ENCODE measurements around the gene STMND1.
"Not testable (repeated sequence)": the region's sequence is repeated elsewhere in the genome, so short reads cannot be mapped to it uniquely, and the experiment has no call there.

STMND1 gene

GRCh38 chr6:17101422-17102257 is at the start of gene STMND1:
TSS of gene STMND1 (plus strand) at chr6:17102050. CDS start at chr6:17102258, 208 bp downstream.
- no peak for FAIRE-seq

DNA sequence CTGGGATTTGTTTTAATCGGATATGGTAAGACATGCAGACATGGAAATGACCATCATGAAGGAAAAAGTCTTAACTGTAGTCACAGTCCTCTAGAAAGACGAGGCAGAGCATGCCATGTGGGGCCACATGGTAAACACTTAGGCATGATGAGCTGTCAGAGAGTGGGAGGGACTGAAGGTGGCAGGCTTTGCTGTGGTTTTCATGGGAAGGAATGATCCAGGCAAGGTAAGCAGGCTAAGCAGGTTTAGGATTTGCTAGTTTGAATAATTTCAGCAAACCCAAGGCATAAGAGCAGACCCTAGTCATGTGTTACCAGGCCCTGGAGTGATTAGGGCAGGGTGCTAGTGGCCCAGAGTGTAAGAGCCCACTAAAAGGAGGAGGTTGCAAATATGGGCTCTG is 47.2 kb upstream of the STMND1 start:
- FAIRE-seq: no peak

GRCh38 chr6:17057322-17057721 is 44.5 kb upstream of the STMND1 start:
- no peak for FAIRE-seq

DNA sequence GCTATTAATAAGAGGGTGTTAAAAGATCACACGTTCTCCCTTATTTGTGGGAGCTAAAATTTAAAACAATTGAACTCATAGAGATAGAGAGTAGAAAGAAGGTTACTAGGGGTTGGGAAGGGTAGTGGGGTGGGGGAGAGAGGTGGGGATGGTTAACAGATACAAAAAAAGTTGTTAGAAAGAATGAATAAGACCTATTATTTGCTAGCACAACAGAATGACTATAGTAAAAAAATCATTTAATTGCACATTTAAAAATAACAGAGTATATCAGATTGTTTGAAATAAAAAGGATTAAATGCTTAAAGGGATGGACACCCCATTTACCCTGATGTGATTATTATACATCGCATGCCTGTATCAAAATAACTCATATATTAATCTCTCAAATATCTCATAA is 43.3 kb upstream of the STMND1 start:
- FAIRE-seq: no peak

DNA sequence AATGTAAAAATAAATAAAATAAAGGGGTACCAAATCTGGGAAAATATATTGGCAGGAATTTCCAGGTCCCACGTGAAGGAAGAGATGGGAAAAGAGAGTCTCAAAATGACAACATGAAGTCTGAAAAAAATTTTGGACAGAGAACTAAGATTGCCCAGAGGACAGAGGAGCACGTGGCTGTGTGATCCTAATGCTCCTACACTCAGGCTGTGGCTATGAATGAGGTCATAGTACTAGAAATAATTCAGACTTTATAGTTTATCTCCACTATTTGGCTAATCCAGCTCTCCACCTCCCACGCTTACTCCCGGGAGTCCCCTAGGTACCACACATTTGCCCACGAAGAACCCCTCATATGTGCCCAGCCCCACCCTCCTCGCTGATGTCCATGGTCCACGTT is 42.8 kb upstream of the STMND1 start:
- no peak for FAIRE-seq

- FAIRE-seq: no peak
These were observed 42.0 kb upstream of the STMND1 start for GRCh38 chr6:17059850-17060249.

- FAIRE-seq: no peak
These were observed 40.8 kb upstream of the STMND1 start for GRCh38 chr6:17061097-17061496.

- no peak for FAIRE-seq
These were observed 38.9 kb upstream of the STMND1 start for GRCh38 chr6:17062871-17063440.

DNA sequence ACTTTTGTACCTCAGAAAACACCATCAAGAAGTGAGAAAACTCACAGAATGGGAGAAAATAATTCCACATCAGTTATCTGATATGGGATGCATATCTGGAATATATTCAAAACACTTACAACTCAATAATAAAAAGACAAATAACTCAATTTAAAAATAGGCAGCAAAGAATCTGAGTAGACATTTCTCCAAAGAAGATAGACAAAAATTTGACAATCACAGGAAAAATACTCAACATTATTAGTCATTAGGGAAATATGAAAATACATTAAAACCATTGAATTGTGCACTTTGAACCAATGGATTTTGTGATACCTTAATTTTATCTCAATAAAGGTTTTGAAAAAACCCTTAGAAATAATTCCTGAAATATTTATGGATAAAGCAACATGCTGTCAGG is 36.9 kb upstream of the STMND1 start:
- no peak for FAIRE-seq

GRCh38 chr6:17066610-17067009 is 35.2 kb upstream of the STMND1 start:
- no peak for FAIRE-seq

- FAIRE-seq: not testable (repeated sequence)
These were observed 32.9 kb upstream of the STMND1 start for GRCh38 chr6:17068972-17069371.

GRCh38 chr6:17070400-17070799 is 31.4 kb upstream of the STMND1 start:
- not testable (repeated sequence) for FAIRE-seq

- not testable (repeated sequence) for FAIRE-seq
These were observed 28.3 kb upstream of the STMND1 start for GRCh38 chr6:17073596-17073995.

GRCh38 chr6:17081273-17081672 is 20.6 kb upstream of the STMND1 start:
- no peak for FAIRE-seq

DNA sequence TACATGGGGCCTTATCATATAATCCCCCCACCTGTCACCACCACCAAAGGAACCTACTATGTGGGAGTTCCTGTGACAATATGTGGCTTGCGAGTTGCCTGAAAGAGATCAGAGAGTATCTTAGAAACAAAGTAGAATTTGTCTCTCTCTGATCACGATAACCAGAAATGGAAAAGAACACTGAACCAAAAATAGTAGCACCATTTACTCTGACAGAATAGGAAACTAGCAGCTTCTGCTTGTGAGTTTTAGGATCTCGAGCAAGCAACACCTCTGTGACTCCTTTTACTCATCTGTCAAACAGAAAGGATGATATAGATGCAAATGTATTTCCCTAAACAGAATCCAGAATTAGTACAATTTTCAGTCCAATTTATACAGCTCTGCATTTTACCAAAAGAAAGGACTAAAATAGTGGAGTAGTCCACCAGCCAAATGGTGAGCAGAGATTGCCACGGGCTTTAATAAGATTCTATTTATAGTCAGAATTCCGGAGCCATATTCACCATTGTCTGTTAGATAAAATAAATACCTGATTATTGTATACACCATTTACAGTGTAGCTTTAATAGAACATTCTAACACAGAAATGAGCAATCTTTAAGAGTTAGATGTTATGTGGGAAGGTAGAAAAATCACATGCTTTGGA is 19.9 kb upstream of the STMND1 start:
- no peak for FAIRE-seq

DNA sequence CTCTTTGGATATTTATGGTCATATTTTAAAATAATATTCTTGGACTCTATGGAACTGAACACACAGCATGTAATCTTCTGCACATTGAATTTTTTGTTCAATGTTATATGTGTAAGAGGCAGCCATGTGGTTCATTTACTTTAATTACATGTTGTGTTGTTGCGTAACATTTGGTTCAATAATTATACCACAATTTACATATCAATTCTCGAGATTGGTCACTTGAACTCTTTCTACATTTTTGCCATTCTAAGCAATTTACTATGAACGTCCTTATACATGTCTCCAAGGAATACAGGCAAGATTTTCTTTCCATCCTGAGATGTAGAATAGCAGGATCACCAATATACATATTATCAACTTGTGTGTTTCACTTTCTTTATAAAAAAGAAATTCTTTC is 18.5 kb upstream of the STMND1 start:
- no peak for FAIRE-seq

DNA sequence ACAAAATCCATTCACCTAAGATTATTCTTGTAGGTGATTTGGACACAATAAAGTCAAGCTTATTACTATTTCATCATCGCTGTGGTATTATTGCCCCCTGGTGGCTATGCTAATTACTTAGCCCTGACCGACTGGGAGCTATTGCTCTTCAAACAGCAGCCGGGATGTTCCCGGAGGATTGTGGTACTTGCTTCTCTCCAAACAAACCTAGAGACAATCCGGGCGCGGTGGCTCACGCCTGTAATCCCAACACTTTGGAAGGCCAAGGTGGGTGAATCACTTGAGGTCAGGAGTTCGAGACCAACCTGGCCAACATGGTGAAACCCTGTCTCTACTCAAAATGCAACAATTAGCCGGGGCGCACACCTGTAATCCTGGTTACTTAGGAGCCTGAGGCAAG is 15.4 kb upstream of the STMND1 start:
- no peak for FAIRE-seq

GRCh38 chr6:17088091-17088611 is 13.7 kb upstream of the STMND1 start:
- FAIRE-seq: no peak

GRCh38 chr6:17091122-17091521 is 10.7 kb upstream of the STMND1 start:
- FAIRE-seq: no peak

- no peak for FAIRE-seq
These were observed 8.2 kb upstream of the STMND1 start for GRCh38 chr6:17093686-17094085.

DNA sequence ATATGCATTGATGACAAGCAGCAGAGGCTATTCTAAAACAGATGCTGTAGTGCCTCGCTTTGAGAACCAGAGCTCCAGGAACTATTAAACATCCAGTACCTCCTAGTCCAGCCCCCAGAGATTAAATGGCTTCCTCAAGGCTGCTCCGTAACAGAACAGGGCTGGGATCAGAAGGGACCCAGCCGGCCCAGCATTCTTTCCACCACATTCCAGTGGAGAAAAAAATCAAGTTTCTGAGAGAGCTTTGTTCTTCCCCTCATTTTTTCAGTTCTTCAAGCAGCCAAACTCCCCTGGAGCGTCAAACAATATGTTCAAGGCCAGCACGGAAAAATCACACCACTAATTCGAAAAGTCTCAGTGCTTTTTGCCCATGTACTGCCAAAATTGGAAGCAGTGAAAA is 5.8 kb upstream of the STMND1 start:
- no peak for FAIRE-seq

DNA sequence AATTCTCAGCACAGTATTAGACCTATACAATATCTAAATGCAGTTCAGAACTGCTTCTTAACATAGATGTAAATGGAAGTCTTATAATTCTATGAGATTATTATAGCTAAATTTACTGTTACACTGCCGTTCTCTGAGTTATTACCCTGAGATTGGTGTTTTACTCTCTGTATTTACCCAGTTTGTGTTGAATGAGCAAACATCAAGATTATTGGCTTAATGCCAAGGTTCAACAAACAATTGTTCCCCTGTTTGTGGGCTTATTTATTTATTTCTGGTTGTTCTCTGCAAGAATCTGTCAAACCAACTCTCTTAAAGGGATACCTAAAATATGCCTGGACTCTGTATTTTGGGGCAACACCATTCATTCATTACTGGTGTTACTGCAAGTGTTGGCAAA is 5.2 kb upstream of the STMND1 start:
- no peak for FAIRE-seq

DNA sequence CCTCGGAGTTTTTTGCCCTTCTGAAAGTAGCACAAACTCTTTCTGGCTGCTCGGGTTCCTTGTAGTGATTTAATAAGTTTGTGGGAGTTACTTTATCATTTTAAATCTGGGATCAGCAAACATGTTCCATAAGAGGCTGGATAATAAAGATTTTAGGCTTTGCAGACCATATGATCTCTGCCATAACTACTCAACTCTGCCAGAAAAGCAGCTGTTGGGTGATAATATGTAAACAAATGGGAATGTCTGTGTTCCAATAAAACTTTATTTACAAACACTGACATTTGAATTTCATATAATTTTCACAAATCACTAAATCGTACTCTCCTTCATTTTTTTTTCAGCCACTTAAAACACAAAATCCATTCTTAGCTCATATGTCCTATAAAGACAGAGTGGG is 3.9 kb upstream of the STMND1 start:
- FAIRE-seq: no peak

DNA sequence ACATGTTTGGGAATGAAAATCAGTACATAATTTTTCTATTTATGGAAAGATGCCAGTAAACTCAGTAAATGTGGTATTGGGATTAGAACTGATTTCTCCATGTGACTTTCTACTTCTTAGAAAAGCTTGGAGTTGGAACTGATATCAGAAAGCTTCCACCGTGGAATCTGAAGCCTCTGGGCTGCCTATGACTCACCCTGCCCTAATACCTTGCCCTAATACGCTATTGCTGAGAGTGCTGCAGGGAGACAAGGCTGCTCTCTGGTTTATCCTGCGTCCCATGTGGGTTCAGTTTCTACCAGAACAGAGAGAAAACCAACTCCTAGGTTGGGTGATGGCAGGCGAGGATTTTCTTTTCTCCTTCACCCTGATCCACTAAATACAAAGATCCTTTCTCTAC is 3.3 kb upstream of the STMND1 start:
- no peak for FAIRE-seq

All from TTC549 (cell line).